OCI-LY7 (cell line): ENCODE measurements around the gene SIGLEC10. TPM values are rescaled to one million over a fixed set of nuclear protein-coding genes. Genes with fewer than 3 reads are reported as not detected.

ENCODE experiments used
- BruUV-seq: library from RNA; stranded (reverse); fragments of 400-500 nt; replicated peaks from 2 replicates; lab custom pipeline; 2021; lab: Mats Ljungman, UMichigan
- CTCF ChIA-PET: fragments of 300-600 bp; sonication (Branson Sonifier 250); formaldehyde crosslinking; loops from one replicate; lab custom pipeline; 2022; ENCODE audit warnings: antibody characterized with exemption; ENCODE audit not compliant: unreplicated experiment; lab: Charles Lee
- POLR2A ChIA-PET: fragments of 300-600 bp; sonication (Branson Sonifier 250); formaldehyde crosslinking; loops from one replicate; lab custom pipeline; 2022; ENCODE audit warnings: antibody characterized with exemption; lab: Charles Lee
- DNase-seq: peaks from one replicate; pipeline ENCODE4 v3.0.0-alpha.2; 2015; ENCODE audit warnings: low spot score
- H2AFZ ChIP-seq: fragments of 200-600 bp; sonication (generic), shearing (Covaris generic); 2 replicates; pipeline ENCODE4 v1.6.1; 2014; ENCODE audit warnings: mild to moderate bottlenecking, antibody characterized with exemption, low read length, moderate library complexity
- H3K27ac ChIP-seq: fragments of 200-600 bp; sonication (generic); 2 replicates; pipeline ENCODE4 v1.5.1; 2014; ENCODE audit warnings: mixed run types, low read depth, mild to moderate bottlenecking, moderate library complexity, low read length, inconsistent platforms; ENCODE audit not compliant: poor library complexity, severe bottlenecking
- H3K36me3 ChIP-seq: fragments of 200-600 bp; sonication (generic); 2 replicates; pipeline ENCODE4 v1.6.1; 2014; ENCODE audit warnings: mild to moderate bottlenecking, antibody characterized with exemption, low read length, moderate library complexity, mixed read lengths; ENCODE audit not compliant: insufficient read depth
- H3K4me1 ChIP-seq: fragments of 200-600 bp; sonication (generic); 2 replicates; pipeline ENCODE4 v1.5.1; 2014; ENCODE audit warnings: mild to moderate bottlenecking, low read length; ENCODE audit not compliant: insufficient read depth, poor library complexity, severe bottlenecking
- H3K4me2 ChIP-seq: fragments of 200-600 bp; sonication (generic); 2 replicates; pipeline ENCODE4 v1.6.1; 2014; ENCODE audit warnings: mild to moderate bottlenecking, low read length
- H3K4me3 ChIP-seq: fragments of 200-600 bp; sonication (generic); 2 replicates; pipeline ENCODE4 v1.5.1; 2014; ENCODE audit warnings: mild to moderate bottlenecking, low read depth, low read length; ENCODE audit not compliant: poor library complexity, severe bottlenecking
- H3K79me2 ChIP-seq: fragments of 200-600 bp; sonication (generic); 2 replicates; pipeline ENCODE4 v1.6.1; 2016; ENCODE audit warnings: low read depth, mild to moderate bottlenecking, low read length, moderate library complexity, mixed read lengths; ENCODE audit not compliant: insufficient read depth
- H3K9me2 ChIP-seq: fragments of 200-600 bp; sonication (generic); 2 replicates; pipeline ENCODE4 v1.6.1; 2016; ENCODE audit warnings: mild to moderate bottlenecking, low read length, mixed read lengths; ENCODE audit not compliant: insufficient read depth
- H3K9me3 ChIP-seq: fragments of 200-600 bp; sonication (generic); 2 replicates; pipeline ENCODE4 v1.6.1; 2014; ENCODE audit warnings: mild to moderate bottlenecking, mixed run types, low read length, mixed read lengths
- H4K20me1 ChIP-seq: fragments of 200-600 bp; sonication (generic); 2 replicates; pipeline ENCODE4 v1.6.1; 2014; ENCODE audit warnings: mild to moderate bottlenecking, antibody characterized with exemption, low read length, moderate library complexity, mixed read lengths; ENCODE audit not compliant: insufficient read depth
- CTCF ChIP-seq: fragments of 200-600 bp; sonication (generic); conservative IDR thresholded peaks from 2 replicates; pipeline ENCODE4 v1.5.1; 2014; ENCODE audit warnings: mild to moderate bottlenecking, antibody characterized with exemption, low read length, moderate library complexity, mixed read lengths
- EZH2phosphoT487 ChIP-seq: fragments of 200-600 bp; sonication (generic); IDR thresholded peaks from 2 replicates; pipeline ENCODE4 v1.6.1; 2018; ENCODE audit warnings: low read depth, borderline replicate concordance, mild to moderate bottlenecking, mixed run types, antibody characterized with exemption, low read length, moderate library complexity, mixed read lengths
- intact Hi-C: fragments of 100-400 bp; cut with micrococcal nuclease; formaldehyde crosslinking; loops from one replicate; pipeline ENCODE4 v1.10.0; 2022; ENCODE audit not compliant: unreplicated experiment
- total RNA-seq, 2 experiments: library from RNA; depleted of rRNA in 1 of 2; stranded (reverse); fragments of >200 nt in 1 of 2; shearing (Covaris generic) in 1 of 2; gene quantifications; 2 replicates each; pipeline ENCODE4 v1.2.3, GENCODE V29; 2014 to 2022

SIGLEC10 gene
- total RNA-seq, 2 experiments from 2014 or later = 25.2 to 26.6 TPM

- Histone ChIP-seq H2AFZ (no peak overlapping the region), H3K27ac (no peak overlapping the region), H3K79me2 (no peaks in the 10 kb centered on the region), H3K4me2 (no peak overlapping the region), H3K4me1 (no peaks in the 10 kb centered on the region), H4K20me1 (no peaks in the 10 kb centered on the region), H3K9me3 (no peaks in the 10 kb centered on the region), H3K4me3 (no peak overlapping the region), H3K36me3 (no peaks in the 10 kb centered on the region), H3K9me2 (no peaks in the 10 kb centered on the region)
- no peak for TF ChIP-seq EZH2phosphoT487
- no peak for TF ChIP-seq CTCF
- intact Hi-C loops = no loop called here
- ChIA-PET CTCF (no interaction called here), POLR2A (no interaction called here)
- no TSS peak for BruUV-seq
- DNase-seq = no peak
Measured at GRCh38 chr19:51456541-51457290, 39.3 kb upstream of the SIGLEC10 start.

- intact Hi-C loops = no loop called here
- CTCF ChIA-PET = no interaction called here
- Histone ChIP-seq H3K36me3 (no peaks in the 10 kb centered on the region), H3K27ac (no peak overlapping the region), H3K4me3 (no peak overlapping the region), H3K4me1 (no peaks in the 10 kb centered on the region), H4K20me1 (no peaks in the 10 kb centered on the region), H3K9me3 (0 out of 2 replicates have a peak, but pooled peaks cover 4% of the 10 kb centered on the region), H3K79me2 (no peaks in the 10 kb centered on the region), H3K9me2 (no peaks in the 10 kb centered on the region), H2AFZ (no peak overlapping the region), H3K4me2 (no peak overlapping the region)
- no TSS peak for BruUV-seq
- POLR2A ChIA-PET = no interaction called here
- no peak for DNase-seq
- TF ChIP-seq CTCF (no peak), EZH2phosphoT487 (no peak)
Measured at GRCh38 chr19:51450730-51451307, 33.4 kb upstream of the SIGLEC10 start.
